Fibroblast of lung (primary cell): ENCODE data around the gene FOXR2. TPM values are rescaled to one million over a fixed set of nuclear protein-coding genes. Genes with fewer than 3 reads are reported as not detected.

Experiments used
- DNase-seq, 2 donors: peaks; one replicate each; pipeline versions ENCODE4 v3.0.0 to v3.0.0-alpha.2; 2010; ENCODE audit warnings: low read depth in 2 of 2
- H2AFZ ChIP-seq: 2 replicates; pipeline ENCODE4 v1.5.1; 2012; ENCODE audit warnings: low read length, control low read depth, inconsistent platforms
- H3K27ac ChIP-seq: 2 replicates; pipeline ENCODE4 v1.5.1; 2011; ENCODE audit warnings: low read length, control low read depth; ENCODE audit not compliant: insufficient read depth
- H3K27me3 ChIP-seq: 2 replicates; pipeline ENCODE4 v1.5.1; 2011; ENCODE audit warnings: mild to moderate bottlenecking, low read length; ENCODE audit not compliant: control insufficient read depth, insufficient read depth
- H3K36me3 ChIP-seq: 2 replicates; pipeline ENCODE4 v1.5.1; 2011; ENCODE audit warnings: low read length; ENCODE audit not compliant: control insufficient read depth, insufficient read depth
- H3K4me1 ChIP-seq: 2 replicates; pipeline ENCODE4 v1.5.1; 2011; ENCODE audit warnings: low read length; ENCODE audit not compliant: control insufficient read depth, insufficient read depth; ENCODE audit errors: extremely low read depth
- H3K4me2 ChIP-seq: 2 replicates; pipeline ENCODE4 v1.5.1; 2011; ENCODE audit warnings: low read length, control low read depth; ENCODE audit not compliant: insufficient read depth; ENCODE audit errors: extremely low read depth
- H3K4me3 ChIP-seq, 4 experiments: fragments of 200-600 bp in 1 of 4; sonication (generic) in 1 of 4; replicated peaks in 1 of 4; 2 replicates each; pipeline ENCODE4 v1.5.1; 2011 to 2016; ENCODE audit warnings: low read length in 4 of 4, low read depth in 3 of 4, mild to moderate bottlenecking in 3 of 4, control low read depth in 2 of 4, inconsistent platforms in 1 of 4, mixed read lengths in 1 of 4; ENCODE audit not compliant: insufficient read depth in 1 of 4; ENCODE audit errors: control extremely low read depth in 1 of 4
- H3K79me2 ChIP-seq: 2 replicates; pipeline ENCODE4 v1.5.1; 2012; ENCODE audit warnings: mild to moderate bottlenecking, low read length, inconsistent platforms; ENCODE audit not compliant: control insufficient read depth, insufficient read depth
- H3K9ac ChIP-seq: 2 replicates; pipeline ENCODE4 v1.5.1; 2011; ENCODE audit warnings: mild to moderate bottlenecking, low read length, control low read depth; ENCODE audit not compliant: insufficient read depth
- H3K9me3 ChIP-seq: 2 replicates; pipeline ENCODE4 v1.5.1; 2012; ENCODE audit warnings: low read depth, low read length; ENCODE audit not compliant: control insufficient read depth, insufficient read depth
- H4K20me1 ChIP-seq: 2 replicates; pipeline ENCODE4 v1.5.1; 2011; ENCODE audit warnings: low read length; ENCODE audit not compliant: control insufficient read depth, insufficient read depth; ENCODE audit errors: extremely low read depth
- EZH2 ChIP-seq: IDR thresholded peaks from 2 replicates; pipeline ENCODE4 v1.5.1; 2012; ENCODE audit warnings: low read length, control low read depth, mild to moderate bottlenecking; ENCODE audit errors: missing control alignments
- polyA minus RNA-seq: library from RNA; depleted of rRNA, polyadenylated mRNA; stranded (reverse); fragments of >200 nt; gene quantifications from 2 replicates; pipeline ENCODE4 v1.2.3, GENCODE V29; 2011; ENCODE audit warnings: low replicate concordance
- polyA plus RNA-seq, 2 donors: library from polyadenylated mRNA; depleted of rRNA in 1 of 2; stranded (reverse) in 1 of 2; unstranded in 1 of 2; fragments of >200 nt; gene quantifications; 2 replicates each; pipeline ENCODE4 v1.2.1, GENCODE V29; 2011 to 2012; ENCODE audit warnings: missing spikeins in 1 of 2
- total RNA-seq: library from RNA; depleted of rRNA; stranded (reverse); fragments of >200 nt; gene quantifications from 2 replicates; pipeline ENCODE4 v1.2.1, GENCODE V29; 2014
- TF ChIP-seq, protein P1 (sequence below), 2 donors: IDR thresholded peaks in 1 of 2; conservative IDR thresholded peaks in 1 of 2; 1 replicate in 1 of 2; 2 replicates in 1 of 2; pipeline ENCODE4 v1.5.1; 2011 to 2012; ENCODE audit warnings: low read length in 2 of 2, control low read depth in 1 of 2, inconsistent platforms in 1 of 2, low read depth in 1 of 2, mild to moderate bottlenecking in 1 of 2

FOXR2 gene, protein sequence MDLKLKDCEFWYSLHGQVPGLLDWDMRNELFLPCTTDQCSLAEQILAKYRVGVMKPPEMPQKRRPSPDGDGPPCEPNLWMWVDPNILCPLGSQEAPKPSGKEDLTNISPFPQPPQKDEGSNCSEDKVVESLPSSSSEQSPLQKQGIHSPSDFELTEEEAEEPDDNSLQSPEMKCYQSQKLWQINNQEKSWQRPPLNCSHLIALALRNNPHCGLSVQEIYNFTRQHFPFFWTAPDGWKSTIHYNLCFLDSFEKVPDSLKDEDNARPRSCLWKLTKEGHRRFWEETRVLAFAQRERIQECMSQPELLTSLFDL
- not detected in 2 replicates for total RNA-seq
- not detected in 2 replicates for polyA plus RNA-seq
- polyA plus RNA-seq (2012): not detected in 2 replicates
- polyA minus RNA-seq: not detected in 2 replicates

DNA sequence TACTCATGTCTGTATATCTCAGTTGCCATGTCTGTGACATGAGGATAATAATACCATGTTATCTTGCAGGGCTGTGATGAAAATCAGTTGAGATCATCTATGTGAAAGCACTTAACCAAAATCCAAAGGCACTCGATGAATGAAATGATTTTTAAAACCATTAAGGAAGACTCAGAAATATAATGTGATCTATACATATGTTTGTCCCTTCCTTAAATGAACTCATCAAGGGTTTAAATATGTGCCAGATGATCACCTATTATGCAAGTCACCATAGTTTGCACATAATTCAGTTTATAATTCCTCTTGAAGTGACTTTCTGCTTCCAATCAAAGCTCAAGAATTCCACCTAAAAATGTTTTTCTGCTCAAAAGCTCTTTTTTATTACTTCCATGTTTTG is at the start of gene FOXR2:
Gene FOXR2 (plus strand): TSS at position 301 of the 400 bp plus-strand sequence. CDS start 312 bp downstream, outside the sequence.
- Histone ChIP-seq H3K27me3 (no peaks in the 10 kb centered on the region), H3K9ac (no peak within 1 kb of the TSS), H2AFZ (no peak within 1 kb of the TSS), H3K4me1 (no peaks in the 10 kb centered on the region), H3K4me3 (no peak within 1 kb of the TSS), H3K79me2 (no peaks in the 10 kb centered on the region), H3K36me3 (no peaks in the 10 kb centered on the region), H3K27ac (no peak within 1 kb of the TSS), H3K9me3 (no peaks in the 10 kb centered on the region), H4K20me1 (no peaks in the 10 kb centered on the region), H3K4me2 (no peak within 1 kb of the TSS)
- TF ChIP-seq, protein P1, sequence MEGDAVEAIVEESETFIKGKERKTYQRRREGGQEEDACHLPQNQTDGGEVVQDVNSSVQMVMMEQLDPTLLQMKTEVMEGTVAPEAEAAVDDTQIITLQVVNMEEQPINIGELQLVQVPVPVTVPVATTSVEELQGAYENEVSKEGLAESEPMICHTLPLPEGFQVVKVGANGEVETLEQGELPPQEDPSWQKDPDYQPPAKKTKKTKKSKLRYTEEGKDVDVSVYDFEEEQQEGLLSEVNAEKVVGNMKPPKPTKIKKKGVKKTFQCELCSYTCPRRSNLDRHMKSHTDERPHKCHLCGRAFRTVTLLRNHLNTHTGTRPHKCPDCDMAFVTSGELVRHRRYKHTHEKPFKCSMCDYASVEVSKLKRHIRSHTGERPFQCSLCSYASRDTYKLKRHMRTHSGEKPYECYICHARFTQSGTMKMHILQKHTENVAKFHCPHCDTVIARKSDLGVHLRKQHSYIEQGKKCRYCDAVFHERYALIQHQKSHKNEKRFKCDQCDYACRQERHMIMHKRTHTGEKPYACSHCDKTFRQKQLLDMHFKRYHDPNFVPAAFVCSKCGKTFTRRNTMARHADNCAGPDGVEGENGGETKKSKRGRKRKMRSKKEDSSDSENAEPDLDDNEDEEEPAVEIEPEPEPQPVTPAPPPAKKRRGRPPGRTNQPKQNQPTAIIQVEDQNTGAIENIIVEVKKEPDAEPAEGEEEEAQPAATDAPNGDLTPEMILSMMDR (conservative IDR thresholded peaks at IDR 0.05 in 1 of 2, IDR thresholded peaks at IDR 0.05 in 1 of 2; ENCODE audit: low read depth in 1 of 2, low read length in 2 of 2): no peak
- no peak for TF ChIP-seq EZH2
- no peak for DNase-seq

DNA sequence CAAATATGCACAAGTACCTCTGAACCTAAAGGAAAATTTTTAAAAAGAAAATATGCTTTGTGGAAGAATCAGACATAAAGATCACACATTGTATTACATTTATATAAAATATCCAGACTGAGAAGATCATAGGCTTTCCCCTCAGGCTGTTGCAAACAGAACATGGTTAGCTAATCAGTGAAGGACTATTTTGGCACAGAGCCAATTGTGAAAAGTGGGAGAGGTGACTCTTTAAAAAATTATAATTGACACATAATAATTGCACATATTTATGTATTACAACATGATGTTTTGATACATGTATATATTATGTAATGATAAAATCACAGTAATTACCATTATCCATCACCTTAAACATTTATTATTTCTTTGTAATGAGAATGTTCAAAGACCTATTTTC is 44.1 kb upstream of the FOXR2 start:
- H4K20me1 ChIP-seq: no peaks in the 10 kb centered on the region
- H3K9me3 ChIP-seq: no peaks in the 10 kb centered on the region
- H3K36me3 ChIP-seq: no peaks in the 10 kb centered on the region
- H3K79me2 ChIP-seq: no peaks in the 10 kb centered on the region
- H3K4me3 ChIP-seq: no peak overlapping the region
- H3K27me3 ChIP-seq: no peaks in the 10 kb centered on the region
- H2AFZ ChIP-seq: no peak overlapping the region
- no peaks in the 10 kb centered on the region for H3K4me1 ChIP-seq
- no peak for DNase-seq
- no peak overlapping the region for H3K27ac ChIP-seq
- H3K4me2 ChIP-seq: no peak overlapping the region
- TF ChIP-seq, protein P1 (conservative IDR thresholded peaks at IDR 0.05 in 1 of 2, IDR thresholded peaks at IDR 0.05 in 1 of 2; ENCODE audit: low read depth in 1 of 2, low read length in 2 of 2): no peak
- no peak for TF ChIP-seq EZH2
- no peak overlapping the region for H3K9ac ChIP-seq

DNA sequence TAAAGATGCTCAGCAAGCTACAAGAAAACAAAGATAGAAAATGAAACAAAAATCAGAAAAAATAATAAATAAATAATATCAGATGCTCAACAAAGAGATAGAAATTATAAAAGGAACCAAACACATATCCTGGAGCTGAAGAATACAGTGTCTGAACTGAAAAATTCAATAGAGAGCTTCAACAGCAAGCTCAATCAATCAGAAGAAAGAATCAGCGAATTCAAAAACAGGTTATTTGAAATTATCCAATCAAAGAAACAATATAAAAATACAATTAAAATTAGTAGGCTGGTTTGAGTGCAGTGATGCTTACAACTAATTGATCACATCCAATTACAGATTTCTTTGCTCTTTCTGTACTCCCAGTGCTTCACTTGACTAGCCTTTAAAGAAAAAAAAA is 40.8 kb upstream of the FOXR2 start:
- Histone ChIP-seq H3K79me2 (no peaks in the 10 kb centered on the region), H3K27me3 (no peaks in the 10 kb centered on the region), H3K4me2 (no peak overlapping the region), H3K36me3 (no peaks in the 10 kb centered on the region), H3K27ac (no peak overlapping the region), H3K9me3 (no peaks in the 10 kb centered on the region), H3K9ac (no peak overlapping the region), H3K4me1 (no peaks in the 10 kb centered on the region), H2AFZ (no peak overlapping the region), H3K4me3 (no peak overlapping the region), H4K20me1 (no peaks in the 10 kb centered on the region)
- TF ChIP-seq EZH2: no peak
- TF ChIP-seq, protein P1 (conservative IDR thresholded peaks at IDR 0.05 in 1 of 2, IDR thresholded peaks at IDR 0.05 in 1 of 2; ENCODE audit: low read depth in 1 of 2, low read length in 2 of 2): no peak
- DNase-seq: no peak
